Upper lobe of left lung (tissue), 6 donors: ENCODE results near the gene TULP3. TPM values are rescaled to one million over a fixed set of nuclear protein-coding genes. Genes with fewer than 3 reads are reported as not detected.

Source experiments
- ATAC-seq, 2 donors: fragments of 200-7000 bp; cut with Tn5 transposase; one replicate each; pipeline ENCODE4 v1.9.1; 2022; ENCODE audit warnings: mild to moderate bottlenecking in 2 of 2, moderate library complexity in 2 of 2; ENCODE audit not compliant: low FRiP score in 2 of 2
- DNase-seq, 2 donors: peaks; one replicate each; pipeline ENCODE4 v3.0.0-alpha.2; 2019 to 2020
- H3K27ac ChIP-seq, 4 donors: fragments of 200-600 bp; sonication (generic); one replicate each; pipeline ENCODE4 v1.5.1; 2016 to 2019
- H3K27me3 ChIP-seq, 4 donors: fragments of 200-600 bp; sonication (generic); one replicate each; pipeline ENCODE4 v1.5.1; 2017 to 2019
- H3K36me3 ChIP-seq, 4 donors: fragments of 200-600 bp; sonication (generic); one replicate each; pipeline ENCODE4 v1.5.1; 2016 to 2019
- H3K4me1 ChIP-seq, 4 donors: fragments of 200-600 bp; sonication (generic); one replicate each; pipeline ENCODE4 v1.5.1; 2018 to 2019
- H3K4me3 ChIP-seq, 4 donors: fragments of 200-600 bp; sonication (generic); one replicate each; pipeline ENCODE4 v1.5.1; 2017 to 2019; ENCODE audit warnings: mild to moderate bottlenecking in 2 of 4, moderate library complexity in 1 of 4
- H3K9me3 ChIP-seq, 4 donors: fragments of 200-600 bp; sonication (generic); one replicate each; pipeline ENCODE4 v1.5.1; 2018 to 2019
- CTCF ChIP-seq, 6 experiments: fragments of 450-650 bp in 4 of 6; fragments of 200-600 bp in 2 of 6; sonication (generic) in 2 of 6; IDR thresholded peaks; one replicate each; pipeline ENCODE4 v1.5.1; 2016 to 2019; ENCODE audit warnings: antibody characterized with exemption in 6 of 6
- EP300 ChIP-seq, 4 donors: sonication (generic); formaldehyde crosslinking; IDR thresholded peaks; one replicate each; pipeline ENCODE4 v1.5.1; 2017; ENCODE audit warnings: antibody characterized with exemption in 4 of 4, control low read depth in 2 of 4
- POLR2A ChIP-seq, 4 donors: fragments of 450-650 bp; IDR thresholded peaks; one replicate each; pipeline ENCODE4 v1.5.1; 2016 to 2017; ENCODE audit warnings: antibody characterized with exemption in 4 of 4, mild to moderate bottlenecking in 2 of 4
- POLR2AphosphoS5 ChIP-seq, 2 donors: sonication (generic); formaldehyde crosslinking; IDR thresholded peaks; one replicate each; pipeline ENCODE4 v1.5.1; 2017; ENCODE audit warnings: antibody characterized with exemption in 2 of 2
- WGBS, 2 donors: methylation state at CpG; one replicate each; pipeline ENCODE4 v1.1.5; 2017 to 2018; 5-methylcytosine and 5-hydroxymethylcytosine counted together
- total RNA-seq, 6 donors: library from RNA; depleted of rRNA in 4 of 6; stranded (reverse); fragments of >200 nt in 4 of 6; gene quantifications; one replicate each; pipeline versions ENCODE4 v1.1.0 to v1.2.1, GENCODE V29; 2016 to 2021
- donor health status: DM: no; HTN: no; CAD: no; lungs with moderate emphysema.
- donor health status: DM: no; HTN: yes; CAD: no; lungs with severe emphysema.

TULP3 gene
- total RNA-seq, 6 donors from 2014 or later: 10.5 to 24.3 (median 16.6) TPM

GRCh38 chr12:2904260-2904659, 13.6 kb downstream of the TULP3 start:
- H3K4me3 ChIP-seq: no peak overlapping the region
- 92 to 96% methylated on average over 2 of the region's 2 CpGs for whole genome bisulfite sequencing, 2 donors
- no peak for DNase-seq
- no peaks in the 10 kb centered on the region for H3K27me3 ChIP-seq
- H3K36me3 ChIP-seq: peaks cover 0 to 3% (median 0%) of the 10 kb centered on the region in 4 donors
- peaks cover 5 to 9% (median 6%) of the 10 kb centered on the region in 4 donors for H3K4me1 ChIP-seq
- no peak for ATAC-seq
- H3K27ac ChIP-seq: no peak overlapping the region
- TF ChIP-seq POLR2A (IDR thresholded peaks at IDR 0.05) (no peak), POLR2AphosphoS5 (IDR thresholded peaks at IDR 0.05) (no peak), EP300 (IDR thresholded peaks at IDR 0.05) (no peak), CTCF (IDR thresholded peaks at IDR 0.05) (no peak)
- no peaks in the 10 kb centered on the region for H3K9me3 ChIP-seq

DNA sequence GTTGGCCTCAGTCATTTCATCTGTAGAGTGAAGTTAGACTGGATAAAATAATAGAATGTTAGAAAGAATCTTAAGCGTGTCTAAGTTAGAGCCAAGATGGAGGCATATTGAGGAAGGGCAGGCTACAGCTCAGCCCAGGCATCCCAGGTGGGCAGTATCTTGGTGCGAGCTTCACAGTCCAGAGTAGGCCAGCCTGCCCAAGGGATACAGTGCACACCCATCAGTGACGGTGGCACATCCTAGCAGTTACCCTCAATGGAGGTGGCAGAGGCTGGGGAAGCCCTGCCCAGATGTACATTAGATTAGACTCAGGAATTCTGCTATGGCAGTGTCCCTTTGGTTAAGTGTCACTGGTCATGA, 21.5 kb downstream of the TULP3 start:
- ATAC-seq (peak in 1 of 2 donors; percentile 55), DNase-seq (no peak)
- WGBS, 2 donors: 93 to 96% methylated on average over 3 of the region's 3 CpGs
- Histone ChIP-seq H3K4me3 (no peak overlapping the region), H3K27ac (no peak overlapping the region), H3K9me3 (no peaks in the 10 kb centered on the region), H3K27me3 (no peaks in the 10 kb centered on the region), H3K36me3 (peaks cover 0 to 22% (median 12%) of the 10 kb centered on the region in 4 donors), H3K4me1 (no peaks in the 10 kb centered on the region)
- TF ChIP-seq CTCF (IDR thresholded peaks at IDR 0.05): no peak
- no peak for TF ChIP-seq POLR2A (IDR thresholded peaks at IDR 0.05)
- no peak for TF ChIP-seq POLR2AphosphoS5 (IDR thresholded peaks at IDR 0.05)

GRCh38 chr12:2919249-2919648, 28.6 kb downstream of the TULP3 start:
- DNase-seq (no peak), ATAC-seq (no peak)
- WGBS, 2 donors: 60 to 67% methylated on average over 2 of the region's 2 CpGs
- Histone ChIP-seq H3K9me3 (no peaks in the 10 kb centered on the region), H3K4me1 (no peaks in the 10 kb centered on the region), H3K4me3 (no peak overlapping the region), H3K36me3 (peaks cover 0 to 35% (median 18%) of the 10 kb centered on the region in 4 donors), H3K27ac (no peak overlapping the region), H3K27me3 (no peaks in the 10 kb centered on the region)
- TF ChIP-seq EP300 (IDR thresholded peaks at IDR 0.05): no peak
- TF ChIP-seq POLR2A (IDR thresholded peaks at IDR 0.05): no peak
- TF ChIP-seq POLR2AphosphoS5 (IDR thresholded peaks at IDR 0.05): no peak
- no peak for TF ChIP-seq CTCF (IDR thresholded peaks at IDR 0.05)

GRCh38 chr12:2922329-2922728, 31.6 kb downstream of the TULP3 start:
- peaks cover 3 to 44% (median 20%) of the 10 kb centered on the region in 4 donors for H3K36me3 ChIP-seq
- no peaks in the 10 kb centered on the region for H3K4me1 ChIP-seq
- 100% methylated on average over 2 of the region's 2 CpGs for WGBS, 2 donors

More at GRCh38 chr12:2922329-2922728, 31.6 kb downstream of the TULP3 start:
- TF ChIP-seq CTCF (IDR thresholded peaks at IDR 0.05) (no peak), POLR2A (IDR thresholded peaks at IDR 0.05) (no peak), EP300 (IDR thresholded peaks at IDR 0.05) (no peak), POLR2AphosphoS5 (IDR thresholded peaks at IDR 0.05) (no peak)
- ATAC-seq: no peak
- Histone ChIP-seq H3K9me3 (no peaks in the 10 kb centered on the region), H3K27me3 (no peaks in the 10 kb centered on the region), H3K4me3 (no peak overlapping the region), H3K27ac (no peak overlapping the region)
- DNase-seq: no peak
